Measurements from ENCODE around the gene LDLR.

LDLR gene

GRCh38 chr19:11053817-11054195 lies 35.5 kb upstream of the LDLR start:
- no peak for DNase-seq
- Histone ChIP-seq H4K91ac (ENCODE audit: low read depth, low read length) (no peak overlapping the region), H2BK5ac (ENCODE audit: low read depth, low read length, poor library complexity) (no peak overlapping the region), H2BK12ac (ENCODE audit: low read length) (no peak overlapping the region), H3K27me3 (ENCODE audit: insufficient read depth, low read length) (no peaks in the 10 kb centered on the region), H3K79me1 (ENCODE audit: low read length) (no peaks in the 10 kb centered on the region), H2AFZ (ENCODE audit: insufficient read depth, low read length, poor library complexity) (no peak overlapping the region), H3K23ac (ENCODE audit: low read length) (no peak overlapping the region), H3K27ac (ENCODE audit: low read depth, low read length) (no peak overlapping the region), H4K8ac (ENCODE audit: low read depth, low read length) (no peak overlapping the region), H3K9me3 (ENCODE audit: insufficient read depth, low read depth, low read length) (peaks cover 1% of the 10 kb centered on the region), H2AK5ac (ENCODE audit: low read length) (no peak overlapping the region), H4K12ac (ENCODE audit: low read depth, low read length) (no peak overlapping the region), H3K4ac (ENCODE audit: low read depth, low read length) (no peak overlapping the region), H2BK120ac (ENCODE audit: insufficient read depth, low read length, poor library complexity) (no peak overlapping the region), H3K36me3 (ENCODE audit: control insufficient read depth in 1 of 2, insufficient read depth in 2 of 2, low read length in 2 of 2) (peaks cover 56 to 61% of the 10 kb centered on the region in 2 experiments), H3K4me3 (ENCODE audit: low read depth, low read length) (no peak overlapping the region), H3K18ac (ENCODE audit: low read length) (no peak overlapping the region), H3K9ac (ENCODE audit: low read length) (no peak overlapping the region), H3K4me2 (ENCODE audit: low read length) (no peak overlapping the region), H3K4me1 (ENCODE audit: control insufficient read depth in 1 of 2, insufficient read depth in 2 of 2, low read length in 2 of 2) (no peaks in the 10 kb centered on the region), H3K14ac (ENCODE audit: low read length) (no peak overlapping the region), H3K79me2 (ENCODE audit: control insufficient read depth, insufficient read depth, low read length, poor library complexity) (no peaks in the 10 kb centered on the region)
- WGBS (ENCODE audit: extremely low coverage, insufficient coverage, insufficient read length) = no CpG with 5 or more reads among the region's 4 CpGs

GRCh38 chr19:11054200-11054599 lies 35.1 kb upstream of the LDLR start:
- no peak overlapping the region for H3K4ac ChIP-seq (ENCODE audit: low read depth, low read length)
- H3K27me3 ChIP-seq (ENCODE audit: insufficient read depth, low read length) = no peaks in the 10 kb centered on the region
- no peaks in the 10 kb centered on the region for H3K4me1 ChIP-seq (ENCODE audit: control insufficient read depth in 1 of 2, insufficient read depth in 2 of 2, low read length in 2 of 2)
- no peaks in the 10 kb centered on the region for H3K79me1 ChIP-seq (ENCODE audit: low read length)
- no peak for DNase-seq
- H3K14ac ChIP-seq (ENCODE audit: low read length) = no peak overlapping the region
- no peak overlapping the region for H3K23ac ChIP-seq (ENCODE audit: low read length)
- no peak overlapping the region for H2BK12ac ChIP-seq (ENCODE audit: low read length)
- H4K12ac ChIP-seq (ENCODE audit: low read depth, low read length) = no peak overlapping the region
- H3K18ac ChIP-seq (ENCODE audit: low read length) = no peak overlapping the region
- H3K4me2 ChIP-seq (ENCODE audit: low read length) = no peak overlapping the region
- WGBS (ENCODE audit: extremely low coverage, insufficient coverage, insufficient read length) = no CpG with 5 or more reads among the region's 8 CpGs
- no peak overlapping the region for H3K9ac ChIP-seq (ENCODE audit: low read length)
- no peak overlapping the region for H4K91ac ChIP-seq (ENCODE audit: low read depth, low read length)
- H3K9me3 ChIP-seq (ENCODE audit: insufficient read depth, low read depth, low read length) = peaks cover 1% of the 10 kb centered on the region
- no peak overlapping the region for H2BK120ac ChIP-seq (ENCODE audit: insufficient read depth, low read length, poor library complexity)
- peaks cover 54 to 59% of the 10 kb centered on the region in 2 experiments for H3K36me3 ChIP-seq (ENCODE audit: control insufficient read depth in 1 of 2, insufficient read depth in 2 of 2, low read length in 2 of 2)
- H2AFZ ChIP-seq (ENCODE audit: insufficient read depth, low read length, poor library complexity) = no peak overlapping the region
- no peaks in the 10 kb centered on the region for H3K79me2 ChIP-seq (ENCODE audit: control insufficient read depth, insufficient read depth, low read length, poor library complexity)
- no peak overlapping the region for H2BK5ac ChIP-seq (ENCODE audit: low read depth, low read length, poor library complexity)
- no peak overlapping the region for H3K27ac ChIP-seq (ENCODE audit: low read depth, low read length)
- no peak overlapping the region for H4K8ac ChIP-seq (ENCODE audit: low read depth, low read length)
- H2AK5ac ChIP-seq (ENCODE audit: low read length) = no peak overlapping the region
- no peak overlapping the region for H3K4me3 ChIP-seq (ENCODE audit: low read depth, low read length)

GRCh38 chr19:11054628-11055027 lies 34.6 kb upstream of the LDLR start:
- Histone ChIP-seq H2AFZ (ENCODE audit: insufficient read depth, low read length, poor library complexity) (no peak overlapping the region), H3K18ac (ENCODE audit: low read length) (no peak overlapping the region), H3K4me2 (ENCODE audit: low read length) (no peak overlapping the region), H3K36me3 (ENCODE audit: control insufficient read depth in 1 of 2, insufficient read depth in 2 of 2, low read length in 2 of 2) (peaks cover 55 to 60% of the 10 kb centered on the region in 2 experiments), H3K4me3 (ENCODE audit: low read depth, low read length) (no peak overlapping the region), H2BK120ac (ENCODE audit: insufficient read depth, low read length, poor library complexity) (no peak overlapping the region), H2AK5ac (ENCODE audit: low read length) (no peak overlapping the region), H3K4ac (ENCODE audit: low read depth, low read length) (no peak overlapping the region), H3K79me1 (ENCODE audit: low read length) (no peaks in the 10 kb centered on the region), H4K8ac (ENCODE audit: low read depth, low read length) (no peak overlapping the region), H3K9ac (ENCODE audit: low read length) (no peak overlapping the region), H3K27me3 (ENCODE audit: insufficient read depth, low read length) (no peaks in the 10 kb centered on the region), H3K4me1 (ENCODE audit: control insufficient read depth in 1 of 2, insufficient read depth in 2 of 2, low read length in 2 of 2) (no peaks in the 10 kb centered on the region), H2BK5ac (ENCODE audit: low read depth, low read length, poor library complexity) (no peak overlapping the region), H3K23ac (ENCODE audit: low read length) (no peak overlapping the region), H2BK12ac (ENCODE audit: low read length) (no peak overlapping the region), H3K9me3 (ENCODE audit: insufficient read depth, low read depth, low read length) (peaks cover 1% of the 10 kb centered on the region), H3K79me2 (ENCODE audit: control insufficient read depth, insufficient read depth, low read length, poor library complexity) (no peaks in the 10 kb centered on the region), H4K91ac (ENCODE audit: low read depth, low read length) (no peak overlapping the region), H4K12ac (ENCODE audit: low read depth, low read length) (no peak overlapping the region), H3K14ac (ENCODE audit: low read length) (no peak overlapping the region), H3K27ac (ENCODE audit: low read depth, low read length) (no peak overlapping the region)
- DNase-seq = no peak
- no CpG with 5 or more reads among the region's 8 CpGs for WGBS (ENCODE audit: extremely low coverage, insufficient coverage, insufficient read length)

- no peak overlapping the region for H3K23ac ChIP-seq (ENCODE audit: low read length)
- no peak overlapping the region for H3K4me3 ChIP-seq (ENCODE audit: low read depth, low read length)
- H2BK120ac ChIP-seq (ENCODE audit: insufficient read depth, low read length, poor library complexity) = no peak overlapping the region
- H4K91ac ChIP-seq (ENCODE audit: low read depth, low read length) = no peak overlapping the region
- H2AK5ac ChIP-seq (ENCODE audit: low read length) = no peak overlapping the region
- no peaks in the 10 kb centered on the region for H3K4me1 ChIP-seq (ENCODE audit: control insufficient read depth in 1 of 2, insufficient read depth in 2 of 2, low read length in 2 of 2)
- H3K18ac ChIP-seq (ENCODE audit: low read length) = no peak overlapping the region
- no peak overlapping the region for H3K4me2 ChIP-seq (ENCODE audit: low read length)
- H3K27me3 ChIP-seq (ENCODE audit: insufficient read depth, low read length) = no peaks in the 10 kb centered on the region
- H3K4ac ChIP-seq (ENCODE audit: low read depth, low read length) = no peak overlapping the region
- WGBS (ENCODE audit: extremely low coverage, insufficient coverage, insufficient read length) = no CpG with 5 or more reads among the region's 34 CpGs
- H4K12ac ChIP-seq (ENCODE audit: low read depth, low read length) = no peak overlapping the region
- H3K36me3 ChIP-seq (ENCODE audit: control insufficient read depth in 1 of 2, insufficient read depth in 2 of 2, low read length in 2 of 2) = peaks cover 64 to 65% of the 10 kb centered on the region in 2 experiments
- no peaks in the 10 kb centered on the region for H3K79me2 ChIP-seq (ENCODE audit: control insufficient read depth, insufficient read depth, low read length, poor library complexity)
- H4K8ac ChIP-seq (ENCODE audit: low read depth, low read length) = no peak overlapping the region
- no peaks in the 10 kb centered on the region for H3K79me1 ChIP-seq (ENCODE audit: low read length)
- H2BK5ac ChIP-seq (ENCODE audit: low read depth, low read length, poor library complexity) = no peak overlapping the region
- H3K9ac ChIP-seq (ENCODE audit: low read length) = no peak overlapping the region
- DNase-seq = no peak
- H2BK12ac ChIP-seq (ENCODE audit: low read length) = no peak overlapping the region
- no peak overlapping the region for H3K14ac ChIP-seq (ENCODE audit: low read length)
- H2AFZ ChIP-seq (ENCODE audit: insufficient read depth, low read length, poor library complexity) = no peak overlapping the region
- no peak overlapping the region for H3K27ac ChIP-seq (ENCODE audit: low read depth, low read length)
- H3K9me3 ChIP-seq (ENCODE audit: insufficient read depth, low read depth, low read length) = no peaks in the 10 kb centered on the region
Measured at GRCh38 chr19:11058246-11059030, 30.8 kb upstream of the LDLR start.

Measured in trophoblast cell (in vitro differentiated cells and primary cell).